Esophagus muscularis mucosa (tissue), 4 donors: Measurements from ENCODE around the gene TADA2B. TPM values are rescaled to one million over a fixed set of nuclear protein-coding genes. Genes with fewer than 3 reads are reported as not detected.

Source experiments
- DNase-seq: peaks from one replicate; pipeline ENCODE4 v3.0.0-alpha.2; 2017; ENCODE audit errors: extremely low spot score
- H3K27ac ChIP-seq, 4 donors: fragments of 200-600 bp; sonication (generic); replicated peaks in 1 of 4; 1 replicate in 3 of 4; 2 replicates in 1 of 4; pipeline ENCODE4 v1.5.1; 2016 to 2019; ENCODE audit warnings: mild to moderate bottlenecking in 1 of 4
- H3K27me3 ChIP-seq, 4 donors: fragments of 200-600 bp; sonication (generic); one replicate each; pipeline versions ENCODE4 v1.5.1 to v1.6.0; 2016 to 2019
- H3K36me3 ChIP-seq, 4 donors: fragments of 200-600 bp; sonication (generic); one replicate each; pipeline ENCODE4 v1.5.1; 2016 to 2019
- H3K4me1 ChIP-seq, 4 donors: fragments of 200-600 bp; sonication (generic); one replicate each; pipeline ENCODE4 v1.5.1; 2016 to 2019
- H3K4me3 ChIP-seq, 4 donors: fragments of 200-600 bp; sonication (generic); 1 replicate in 2 of 4; 2 replicates in 2 of 4; pipeline ENCODE4 v1.5.1; 2016 to 2019; ENCODE audit warnings: mild to moderate bottlenecking in 4 of 4, moderate library complexity in 1 of 4
- H3K9me3 ChIP-seq, 4 donors: fragments of 200-600 bp; sonication (generic); 1 replicate in 3 of 4; 2 replicates in 1 of 4; pipeline ENCODE4 v1.5.1; 2016 to 2019
- CTCF ChIP-seq, 3 experiments: fragments of 200-600 bp in 2 of 3; fragments of 450-650 bp in 1 of 3; sonication (generic) in 2 of 3; IDR thresholded peaks; one replicate each; pipeline ENCODE4 v1.5.1; 2017 to 2019; ENCODE audit warnings: antibody characterized with exemption in 3 of 3, mild to moderate bottlenecking in 2 of 3, moderate library complexity in 1 of 3
- EP300 ChIP-seq: sonication (generic); formaldehyde crosslinking; IDR thresholded peaks from one replicate; pipeline ENCODE4 v1.6.1; 2017; ENCODE audit warnings: antibody characterized with exemption
- POLR2A ChIP-seq: fragments of 450-650 bp; IDR thresholded peaks from one replicate; pipeline ENCODE4 v1.6.1; 2017; ENCODE audit warnings: antibody characterized with exemption, moderate library complexity, mild to moderate bottlenecking, low read depth
- POLR2AphosphoS5 ChIP-seq, 2 donors: sonication (generic); formaldehyde crosslinking; IDR thresholded peaks; one replicate each; pipeline ENCODE4 v1.6.1; 2017; ENCODE audit warnings: antibody characterized with exemption in 2 of 2
- WGBS: methylation state at CpG from one replicate; pipeline ENCODE4 v1.1.5; 2018; 5-methylcytosine and 5-hydroxymethylcytosine counted together
- intact Hi-C: fragments of 100-400 bp; cut with DNase I; formaldehyde crosslinking; loops from one replicate; pipeline ENCODE4 v1.15.1; 2023
- total RNA-seq, 4 donors: library from RNA; depleted of rRNA; stranded (reverse); fragments of >200 nt; gene quantifications; one replicate each; pipeline versions ENCODE4 v1.1.0 to v1.2.1, GENCODE V29; 2016

TADA2B gene
- total RNA-seq, 4 donors from 2014 or later = 19.9 to 31.7 (median 26.3) TPM

GRCh38 chr4:7001271-7001670 is 41.9 kb upstream of the TADA2B start:
- Histone ChIP-seq H3K27me3 (no peaks in the 10 kb centered on the region), H3K4me1 (no peaks in the 10 kb centered on the region), H3K9me3 (no peaks in the 10 kb centered on the region), H3K36me3 (peaks cover 43 to 98% (median 88%) of the 10 kb centered on the region in 4 donors), H3K27ac (no peak overlapping the region), H3K4me3 (no peak overlapping the region)
- no peak for TF ChIP-seq POLR2A
- no peak for TF ChIP-seq POLR2AphosphoS5 (IDR thresholded peaks at IDR 0.05)
- no peak for TF ChIP-seq EP300
- no peak for TF ChIP-seq CTCF (IDR thresholded peaks at IDR 0.05)
- no peak for DNase-seq
- intact Hi-C loops = no loop called here
- WGBS = 100% methylated on average over 4 of the region's 7 CpGs

GRCh38 chr4:7002336-7002735 is 40.8 kb upstream of the TADA2B start:
- Histone ChIP-seq H3K4me1 (no peaks in the 10 kb centered on the region), H3K36me3 (peaks cover 47 to 98% (median 88%) of the 10 kb centered on the region in 4 donors), H3K4me3 (no peak overlapping the region), H3K27ac (no peak overlapping the region), H3K27me3 (no peaks in the 10 kb centered on the region), H3K9me3 (no peaks in the 10 kb centered on the region)
- intact Hi-C loops = no loop called here
- 95% methylated on average over 7 of the region's 7 CpGs for WGBS
- no peak for DNase-seq
- no peak for TF ChIP-seq EP300
- no peak for TF ChIP-seq POLR2A
- no peak for TF ChIP-seq POLR2AphosphoS5 (IDR thresholded peaks at IDR 0.05)
- no peak for TF ChIP-seq CTCF (IDR thresholded peaks at IDR 0.05)

DNA sequence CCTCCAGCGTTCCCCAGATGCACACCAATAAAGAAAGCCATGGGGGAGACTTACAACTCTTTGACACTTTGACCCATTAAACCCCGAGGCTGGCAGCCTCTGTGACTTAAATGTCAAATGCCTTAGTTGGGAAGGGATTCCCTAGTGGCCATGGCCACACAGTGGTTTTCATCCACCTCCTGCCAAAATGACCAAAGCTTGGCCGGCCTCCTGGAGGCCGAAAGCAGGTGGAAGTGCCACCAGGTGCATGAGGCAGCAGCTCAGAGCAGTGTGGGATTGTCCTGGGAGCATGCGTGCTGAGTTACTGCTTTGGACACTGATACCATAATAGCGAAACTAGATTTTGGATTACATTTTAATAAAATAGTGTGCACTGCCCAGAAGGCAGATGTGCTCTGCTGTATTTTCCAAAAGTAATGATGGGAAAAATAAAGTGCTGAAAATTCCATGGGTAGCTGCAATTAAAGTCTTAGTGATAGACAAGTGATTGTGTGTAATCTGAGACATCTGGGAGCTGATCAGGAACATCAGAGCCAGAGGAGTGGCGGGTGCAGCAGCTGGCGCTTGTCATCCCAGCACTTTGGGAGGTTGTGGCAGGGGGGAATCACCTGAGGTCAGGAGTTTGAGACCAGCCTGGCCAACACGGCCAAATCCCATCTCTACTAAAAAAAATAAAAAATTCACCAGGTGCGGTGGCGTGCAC is 39.8 kb upstream of the TADA2B start:
- intact Hi-C loops = no loop called here
- 82% methylated on average over 11 of the region's 11 CpGs for WGBS

DNA sequence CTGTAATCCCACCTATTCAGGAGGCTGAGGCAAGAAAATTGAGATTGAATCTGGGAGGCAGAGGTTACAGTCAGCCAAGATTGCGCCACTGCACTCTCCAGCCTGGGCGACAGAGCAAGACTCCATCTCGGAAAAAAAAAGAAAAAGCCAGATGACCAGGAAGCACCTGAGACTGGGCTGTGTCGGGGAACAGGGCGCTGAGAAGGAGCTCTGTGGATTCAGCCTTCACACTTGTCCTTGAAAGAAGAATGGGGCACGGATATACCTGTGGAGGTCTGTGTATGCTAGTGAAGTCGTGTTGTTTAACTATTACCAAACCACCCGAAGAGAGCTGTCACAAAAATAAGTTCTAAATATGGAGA is 39.3 kb upstream of the TADA2B start:
- no peaks in the 10 kb centered on the region for H3K27me3 ChIP-seq
- no peaks in the 10 kb centered on the region for H3K4me1 ChIP-seq
- intact Hi-C loops = no loop called here
- H3K27ac ChIP-seq = no peak overlapping the region
- no peaks in the 10 kb centered on the region for H3K9me3 ChIP-seq
- 88% methylated on average over 8 of the region's 8 CpGs for WGBS
- DNase-seq = no peak
- no peak overlapping the region for H3K4me3 ChIP-seq
- peaks cover 51 to 98% (median 93%) of the 10 kb centered on the region in 4 donors for H3K36me3 ChIP-seq
- TF ChIP-seq EP300 (no peak), CTCF (IDR thresholded peaks at IDR 0.05) (no peak), POLR2A (no peak), POLR2AphosphoS5 (IDR thresholded peaks at IDR 0.05) (no peak)

More for the DNA sequence above, 39.8 kb upstream of the TADA2B start:
- DNase-seq = no peak
- TF ChIP-seq POLR2AphosphoS5 (IDR thresholded peaks at IDR 0.05) = no peak
- no peak for TF ChIP-seq EP300
- TF ChIP-seq POLR2A = no peak
- TF ChIP-seq CTCF (IDR thresholded peaks at IDR 0.05) = no peak
- no peaks in the 10 kb centered on the region for H3K9me3 ChIP-seq
- no peak overlapping the region for H3K27ac ChIP-seq
- no peaks in the 10 kb centered on the region for H3K4me1 ChIP-seq
- H3K4me3 ChIP-seq = no peak overlapping the region
- H3K27me3 ChIP-seq = no peaks in the 10 kb centered on the region
- peaks cover 52 to 98% (median 93%) of the 10 kb centered on the region in 4 donors for H3K36me3 ChIP-seq

GRCh38 chr4:7004331-7004730 is 38.8 kb upstream of the TADA2B start:
- H3K36me3 ChIP-seq = peaks cover 46 to 98% (median 93%) of the 10 kb centered on the region in 4 donors
- TF ChIP-seq POLR2AphosphoS5 (IDR thresholded peaks at IDR 0.05) (no peak), POLR2A (no peak), CTCF (IDR thresholded peaks at IDR 0.05) (no peak), EP300 (no peak)

More at GRCh38 chr4:7004331-7004730, 38.8 kb upstream of the TADA2B start:
- WGBS = 87% methylated on average over 4 of the region's 4 CpGs
- no peak overlapping the region for H3K27ac ChIP-seq
- H3K27me3 ChIP-seq = no peaks in the 10 kb centered on the region
- DNase-seq = no peak
- H3K4me1 ChIP-seq = peaks cover 0 to 2% (median 0%) of the 10 kb centered on the region in 4 donors
- no peak overlapping the region for H3K4me3 ChIP-seq
- intact Hi-C loops = no loop called here
- no peaks in the 10 kb centered on the region for H3K9me3 ChIP-seq
